ENCODE measurements around the gene XPO6. TPM values are rescaled to one million over a fixed set of nuclear protein-coding genes. Genes with fewer than 3 reads are reported as not detected.
"Not testable (repeated sequence)": the region's sequence is repeated elsewhere in the genome, so short reads cannot be mapped to it uniquely, and the experiment has no call there.

XPO6 gene
- total and polyA plus RNA-seq, 12 donors: 61.1 to 194 (median 95.8) TPM

DNA sequence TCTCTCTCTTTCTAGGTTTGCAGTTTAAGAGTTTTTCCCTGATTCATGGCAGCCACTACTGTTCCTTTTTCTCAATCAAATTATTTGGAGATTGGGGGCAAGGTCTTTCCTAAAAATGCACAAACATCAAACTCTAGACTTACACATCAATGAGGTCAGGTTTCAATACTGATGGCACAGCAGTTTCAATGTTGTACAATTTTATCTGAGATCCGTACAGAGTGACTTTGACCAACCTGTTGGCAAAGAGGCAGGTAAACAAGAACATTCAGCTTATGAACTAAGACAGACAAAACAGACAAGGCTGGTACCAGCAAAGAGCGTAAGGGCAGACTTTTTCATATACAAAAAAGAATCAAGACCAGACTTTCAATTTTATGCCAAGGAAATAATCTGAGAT lies 90.2 kb downstream of the XPO6 start:
- TF ChIP-seq, protein P1, sequence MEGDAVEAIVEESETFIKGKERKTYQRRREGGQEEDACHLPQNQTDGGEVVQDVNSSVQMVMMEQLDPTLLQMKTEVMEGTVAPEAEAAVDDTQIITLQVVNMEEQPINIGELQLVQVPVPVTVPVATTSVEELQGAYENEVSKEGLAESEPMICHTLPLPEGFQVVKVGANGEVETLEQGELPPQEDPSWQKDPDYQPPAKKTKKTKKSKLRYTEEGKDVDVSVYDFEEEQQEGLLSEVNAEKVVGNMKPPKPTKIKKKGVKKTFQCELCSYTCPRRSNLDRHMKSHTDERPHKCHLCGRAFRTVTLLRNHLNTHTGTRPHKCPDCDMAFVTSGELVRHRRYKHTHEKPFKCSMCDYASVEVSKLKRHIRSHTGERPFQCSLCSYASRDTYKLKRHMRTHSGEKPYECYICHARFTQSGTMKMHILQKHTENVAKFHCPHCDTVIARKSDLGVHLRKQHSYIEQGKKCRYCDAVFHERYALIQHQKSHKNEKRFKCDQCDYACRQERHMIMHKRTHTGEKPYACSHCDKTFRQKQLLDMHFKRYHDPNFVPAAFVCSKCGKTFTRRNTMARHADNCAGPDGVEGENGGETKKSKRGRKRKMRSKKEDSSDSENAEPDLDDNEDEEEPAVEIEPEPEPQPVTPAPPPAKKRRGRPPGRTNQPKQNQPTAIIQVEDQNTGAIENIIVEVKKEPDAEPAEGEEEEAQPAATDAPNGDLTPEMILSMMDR (IDR thresholded peaks at IDR 0.05): no peak
- no peak for TF ChIP-seq POLR2A (IDR thresholded peaks at IDR 0.05)
- Histone ChIP-seq H3K36me3 (replicated peaks in 1 of 2) (peaks cover 0 to 67% of the 10 kb centered on the region in 2 donors), H3K27ac (no peak overlapping the region), H3K4me3 (no peak overlapping the region), H3K4me1 (replicated peaks in 1 of 2) (no peaks in the 10 kb centered on the region), H3K9me3 (replicated peaks in 1 of 3) (no peaks in the 10 kb centered on the region), H3K27me3 (no peaks in the 10 kb centered on the region)
- intact Hi-C loops (cut with DNase I): no loop called here
- DNase-seq: no peak
- 85 to 98% (median 95%) methylated on average over 2 of the region's 2 CpGs for WGBS, 4 donors

DNA sequence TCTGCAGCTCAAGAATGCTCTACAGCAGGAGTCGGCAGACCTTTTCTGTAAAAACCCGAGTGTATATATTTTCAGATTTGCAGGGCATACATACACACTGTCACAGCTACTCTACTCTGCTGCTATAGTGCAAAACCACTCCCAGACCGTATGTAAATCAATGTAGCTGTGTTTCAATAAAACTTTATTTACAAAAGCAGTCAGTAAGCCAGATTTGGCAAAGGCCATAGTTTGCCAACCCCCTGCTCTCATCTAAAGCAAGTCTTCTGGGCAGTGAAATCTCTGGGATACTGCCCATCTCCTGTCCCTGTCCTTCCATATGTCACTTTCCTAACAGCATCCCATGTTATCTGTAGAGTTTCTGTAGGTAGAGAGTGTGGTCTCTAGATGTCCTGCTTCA lies 91.0 kb downstream of the XPO6 start:
- no peaks in the 10 kb centered on the region for H3K27me3 ChIP-seq
- no peaks in the 10 kb centered on the region for H3K9me3 ChIP-seq (replicated peaks in 1 of 3)
- TF ChIP-seq, protein P1 (IDR thresholded peaks at IDR 0.05): no peak
- TF ChIP-seq POLR2A (IDR thresholded peaks at IDR 0.05): no peak
- H3K36me3 ChIP-seq (replicated peaks in 1 of 2): peaks cover 0 to 70% of the 10 kb centered on the region in 2 donors
- no peak overlapping the region for H3K4me3 ChIP-seq
- WGBS, 4 donors: 87 to 97% (median 91%) methylated on average over 3 of the region's 3 CpGs
- no peak for DNase-seq
- intact Hi-C loops (cut with DNase I): no loop called here
- H3K27ac ChIP-seq: no peak overlapping the region
- H3K4me1 ChIP-seq (replicated peaks in 1 of 2): no peaks in the 10 kb centered on the region

DNA sequence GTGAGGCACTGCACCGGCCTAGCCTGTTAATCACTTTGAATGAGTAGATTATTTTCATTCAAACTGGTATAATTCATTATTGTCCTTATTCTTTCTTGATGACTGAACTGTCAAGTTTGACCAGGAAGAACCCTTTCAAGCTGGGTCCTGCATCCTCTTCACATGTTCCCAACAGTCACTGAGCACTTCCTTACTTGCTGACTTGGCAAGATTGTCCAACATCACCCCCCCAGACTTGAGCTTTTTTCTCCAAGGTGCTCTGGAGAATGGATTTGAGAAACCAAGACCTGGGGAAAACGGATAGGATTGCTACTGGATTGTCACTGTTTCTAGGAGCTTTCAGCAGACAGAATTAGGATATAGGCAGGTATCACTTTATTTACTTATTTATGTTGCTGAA lies 93.1 kb downstream of the XPO6 start:
- peaks cover 0 to 74% of the 10 kb centered on the region in 2 donors for H3K36me3 ChIP-seq (replicated peaks in 1 of 2)
- 50% methylated on average over 2 of the region's 2 CpGs for WGBS, 4 donors
- no peak overlapping the region for H3K4me3 ChIP-seq
- no peak overlapping the region for H3K27ac ChIP-seq
- intact Hi-C loops (cut with DNase I): no loop called here
- no peaks in the 10 kb centered on the region for H3K9me3 ChIP-seq (replicated peaks in 1 of 3)
- TF ChIP-seq POLR2A (IDR thresholded peaks at IDR 0.05): no peak
- TF ChIP-seq, protein P1 (IDR thresholded peaks at IDR 0.05): no peak
- no peaks in the 10 kb centered on the region for H3K27me3 ChIP-seq
- H3K4me1 ChIP-seq (replicated peaks in 1 of 2): no peaks in the 10 kb centered on the region
- DNase-seq: no peak

DNA sequence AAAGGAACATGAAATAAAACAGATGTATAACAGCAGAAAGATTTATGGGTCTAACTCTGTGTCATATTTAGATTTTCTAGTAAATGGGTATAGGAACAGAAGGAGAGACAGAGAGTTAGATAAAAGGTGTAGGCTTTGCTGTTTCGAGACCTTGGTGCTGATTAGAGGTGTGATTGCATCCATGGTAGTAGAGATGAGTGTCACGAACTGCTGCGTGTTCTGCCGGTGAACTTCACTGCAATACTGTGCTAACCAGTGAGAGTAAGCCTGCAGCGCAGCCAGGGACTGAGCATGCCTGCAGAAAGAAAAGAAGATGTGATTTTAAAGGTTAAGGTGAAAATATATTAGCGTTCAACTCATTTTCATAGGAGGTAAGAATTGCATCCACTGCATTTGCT lies 94.6 kb downstream of the XPO6 start:
- Histone ChIP-seq H3K36me3 (replicated peaks in 1 of 2) (peaks cover 0 to 71% of the 10 kb centered on the region in 2 donors), H3K27ac (no peak overlapping the region), H3K27me3 (no peaks in the 10 kb centered on the region), H3K9me3 (replicated peaks in 1 of 3) (no peaks in the 10 kb centered on the region), H3K4me1 (replicated peaks in 1 of 2) (no peaks in the 10 kb centered on the region), H3K4me3 (no peak overlapping the region)
- 94 to 96% (median 95%) methylated on average over 6 of the region's 6 CpGs for WGBS, 4 donors
- intact Hi-C loops (cut with DNase I): no loop called here
- TF ChIP-seq POLR2A (IDR thresholded peaks at IDR 0.05): no peak
- TF ChIP-seq, protein P1 (IDR thresholded peaks at IDR 0.05): no peak
- DNase-seq: no peak

DNA sequence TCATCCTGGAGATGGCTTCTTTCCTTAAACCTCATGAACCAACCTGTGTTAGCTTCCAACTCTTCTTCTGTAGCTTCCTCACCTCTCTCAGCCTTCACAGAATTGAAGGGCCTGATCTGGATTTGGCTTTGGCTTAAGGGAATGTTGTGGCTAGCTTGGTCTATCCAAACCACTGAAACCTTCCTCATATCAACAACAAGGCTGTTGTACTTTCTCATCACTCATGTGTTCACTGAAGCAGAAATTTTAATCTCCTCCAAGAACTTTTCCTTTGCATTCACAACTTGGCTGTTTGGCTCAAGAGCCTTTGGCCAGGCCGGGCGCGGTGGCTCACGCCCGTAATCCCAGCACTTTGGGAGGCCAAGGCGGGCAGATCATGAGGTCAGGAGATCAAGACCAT lies 95.9 kb downstream of the XPO6 start:
- intact Hi-C loops (cut with DNase I); H3K27me3 ChIP-seq; H3K4me1 ChIP-seq (replicated peaks in 1 of 2); H3K27ac ChIP-seq; H3K9me3 ChIP-seq (replicated peaks in 1 of 3); H3K4me3 ChIP-seq; DNase-seq: not testable (repeated sequence)
- H3K36me3 ChIP-seq (replicated peaks in 1 of 2): peaks cover 0 to 70% of the 10 kb centered on the region in 2 donors
- 97 to 100% (median 98%) methylated on average over 6 of the region's 6 CpGs for WGBS, 4 donors
